ENCODE results near the gene SSR1.

Gene SSR1

DNA sequence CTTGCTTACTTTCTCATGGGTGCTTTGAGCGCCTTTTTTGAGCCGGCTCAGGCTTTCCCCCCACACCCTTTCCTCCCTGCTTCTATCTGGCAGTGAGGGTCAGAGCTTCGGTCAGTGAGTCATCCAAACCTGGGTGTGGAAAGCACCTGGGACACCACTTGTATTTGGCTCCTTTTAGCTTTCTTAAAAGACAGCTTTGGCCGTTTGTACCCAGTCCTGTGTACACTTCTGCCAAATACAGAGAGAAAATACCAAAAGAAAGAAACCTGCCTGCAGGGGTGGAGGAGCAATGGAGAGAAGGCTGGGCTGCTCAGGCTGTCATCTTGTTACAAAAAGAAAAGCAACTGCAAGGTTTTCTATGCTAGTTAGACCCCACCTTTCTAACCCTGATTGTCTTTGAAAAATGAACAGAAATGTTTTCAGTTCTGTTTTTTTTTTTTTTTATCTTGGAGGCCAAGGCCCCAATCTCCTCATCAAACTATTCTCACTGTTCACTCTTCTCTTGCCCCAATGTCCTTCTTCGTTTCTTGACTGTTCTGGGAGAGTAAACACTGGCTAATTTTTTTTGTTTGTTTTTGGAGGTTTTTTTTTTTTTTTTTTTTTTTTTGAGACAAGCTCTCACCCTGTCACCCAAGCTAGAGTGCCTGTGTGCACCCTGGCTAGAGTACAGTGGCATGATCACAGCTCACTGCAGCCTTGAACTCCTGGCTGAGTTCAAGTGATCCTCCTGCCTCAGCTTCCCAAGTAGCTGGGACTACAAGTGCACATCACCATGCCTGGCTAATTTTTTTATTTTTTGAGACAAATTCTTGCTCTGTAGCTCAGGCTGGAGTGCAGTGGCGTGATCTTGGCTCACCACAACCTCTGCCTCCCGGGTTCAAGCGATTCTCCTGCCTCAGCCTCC lies 76.4 kb downstream of the SSR1 start:
- no peak for DNase-seq

DNA sequence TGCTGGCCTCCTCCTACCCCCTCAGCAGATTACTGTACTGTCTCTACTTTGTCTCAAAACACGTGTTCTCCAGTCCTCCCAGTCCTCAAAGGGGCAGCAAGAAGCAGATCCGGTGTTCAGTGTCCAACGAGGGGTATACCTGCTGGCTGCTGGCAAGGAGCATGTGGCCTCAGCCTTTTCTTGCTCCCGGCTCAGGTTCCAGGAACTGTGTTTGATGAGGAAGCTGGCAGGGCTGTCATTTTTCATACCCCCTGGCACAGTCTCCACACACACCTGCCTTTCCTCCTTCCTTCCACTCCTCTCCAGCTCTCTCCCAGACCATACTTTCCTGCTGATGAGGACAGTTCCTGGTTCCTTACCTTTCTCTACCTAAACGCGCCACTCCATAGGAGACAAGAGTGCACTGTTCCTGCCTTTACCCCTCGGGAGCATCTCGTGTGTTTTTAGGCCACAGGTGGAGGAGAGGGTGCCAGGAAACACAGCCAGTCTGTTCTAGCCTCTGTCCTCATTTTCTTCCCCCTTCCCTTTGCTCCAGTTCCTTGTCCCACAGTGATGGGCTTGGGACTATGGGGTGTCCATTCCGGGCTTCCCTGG lies 77.2 kb downstream of the SSR1 start:
- DNase-seq = no peak

DNA sequence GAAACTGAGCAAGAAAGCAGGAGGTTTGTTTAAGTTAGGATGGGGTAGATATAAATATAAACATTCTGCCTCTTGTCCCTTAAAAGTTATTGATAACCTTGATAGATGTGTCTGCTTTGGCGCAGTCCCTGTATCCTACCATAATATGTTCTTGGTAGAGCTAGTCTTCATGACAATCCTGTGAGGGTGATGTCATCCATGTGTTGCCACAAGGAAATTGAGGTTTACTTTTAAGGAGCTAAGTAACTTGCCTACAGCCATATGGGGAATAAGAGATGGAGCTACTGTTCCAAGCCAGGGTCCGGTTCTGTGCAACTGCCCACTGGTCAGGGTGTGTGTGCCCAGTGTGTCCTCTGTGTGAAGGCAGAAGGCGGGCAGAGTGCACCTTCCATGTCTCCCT lies 78.5 kb downstream of the SSR1 start:
- DNase-seq = no peak

DNA sequence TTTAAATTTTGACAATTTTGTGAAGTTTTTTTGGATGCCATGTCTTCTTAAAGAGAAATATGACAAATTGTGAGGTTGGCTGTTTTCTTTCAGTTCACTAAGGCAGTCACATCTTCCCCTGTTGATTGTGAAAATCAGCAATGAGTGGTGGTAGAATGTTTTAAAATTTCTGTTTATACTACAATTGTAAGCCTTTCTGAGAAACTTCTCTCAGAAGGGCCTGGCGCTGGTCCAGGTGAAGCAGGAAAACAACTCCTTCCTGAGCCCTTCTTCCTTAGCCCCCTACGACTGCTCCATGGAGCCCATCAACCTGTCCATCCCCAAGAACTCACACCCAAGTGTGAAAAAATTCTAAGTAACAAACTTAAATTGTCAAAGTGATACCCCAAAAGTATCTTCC lies 80.6 kb downstream of the SSR1 start:
- no peak for DNase-seq

DNA sequence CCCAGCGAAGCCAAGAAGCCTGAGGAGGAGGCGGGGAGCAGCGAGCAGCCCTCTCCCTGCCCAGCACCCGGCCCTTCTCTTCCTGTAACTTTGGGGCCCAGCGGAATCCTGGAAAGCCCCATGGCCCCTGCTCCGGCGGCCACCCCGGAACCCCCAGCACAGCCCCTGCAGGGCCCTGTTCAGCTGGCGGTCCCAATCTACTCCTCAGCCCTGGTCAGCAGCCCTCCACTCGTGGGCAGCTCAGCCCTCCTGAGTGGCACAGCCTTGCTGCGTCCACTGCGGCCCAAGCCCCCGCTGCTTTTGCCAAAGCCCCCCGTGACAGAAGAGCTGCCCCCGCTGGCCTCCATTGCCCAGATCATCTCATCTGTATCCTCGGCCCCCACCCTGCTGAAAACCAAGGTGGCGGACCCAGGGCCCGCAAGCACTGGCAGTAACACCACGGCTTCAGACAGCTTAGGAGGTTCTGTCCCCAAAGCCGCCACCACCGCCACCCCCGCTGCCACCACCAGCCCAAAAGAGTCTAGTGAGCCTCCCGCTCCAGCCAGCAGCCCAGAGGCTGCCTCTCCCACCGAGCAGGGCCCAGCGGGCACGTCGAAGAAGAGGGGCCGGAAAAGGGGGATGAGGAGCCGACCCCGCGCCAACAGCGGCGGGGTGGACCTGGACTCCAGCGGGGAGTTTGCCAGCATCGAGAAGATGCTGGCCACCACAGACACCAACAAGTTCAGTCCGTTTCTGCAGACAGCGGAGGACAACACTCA lies 81.9 kb downstream of the SSR1 start:
- no peak for DNase-seq

DNA sequence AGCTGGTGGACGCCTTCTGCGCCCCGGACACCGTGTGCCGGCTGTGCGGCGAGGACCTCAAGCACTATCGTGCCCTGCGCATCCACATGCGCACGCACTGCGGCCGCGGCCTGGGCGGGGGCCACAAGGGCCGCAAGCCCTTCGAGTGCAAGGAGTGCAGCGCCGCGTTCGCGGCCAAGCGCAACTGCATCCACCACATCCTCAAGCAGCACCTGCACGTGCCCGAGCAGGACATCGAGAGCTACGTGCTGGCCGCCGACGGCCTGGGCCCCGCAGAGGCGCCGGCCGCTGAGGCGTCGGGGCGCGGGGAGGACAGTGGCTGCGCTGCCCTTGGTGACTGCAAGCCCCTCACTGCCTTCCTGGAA lies 82.7 kb downstream of the SSR1 start:
- no peak for DNase-seq

DNA sequence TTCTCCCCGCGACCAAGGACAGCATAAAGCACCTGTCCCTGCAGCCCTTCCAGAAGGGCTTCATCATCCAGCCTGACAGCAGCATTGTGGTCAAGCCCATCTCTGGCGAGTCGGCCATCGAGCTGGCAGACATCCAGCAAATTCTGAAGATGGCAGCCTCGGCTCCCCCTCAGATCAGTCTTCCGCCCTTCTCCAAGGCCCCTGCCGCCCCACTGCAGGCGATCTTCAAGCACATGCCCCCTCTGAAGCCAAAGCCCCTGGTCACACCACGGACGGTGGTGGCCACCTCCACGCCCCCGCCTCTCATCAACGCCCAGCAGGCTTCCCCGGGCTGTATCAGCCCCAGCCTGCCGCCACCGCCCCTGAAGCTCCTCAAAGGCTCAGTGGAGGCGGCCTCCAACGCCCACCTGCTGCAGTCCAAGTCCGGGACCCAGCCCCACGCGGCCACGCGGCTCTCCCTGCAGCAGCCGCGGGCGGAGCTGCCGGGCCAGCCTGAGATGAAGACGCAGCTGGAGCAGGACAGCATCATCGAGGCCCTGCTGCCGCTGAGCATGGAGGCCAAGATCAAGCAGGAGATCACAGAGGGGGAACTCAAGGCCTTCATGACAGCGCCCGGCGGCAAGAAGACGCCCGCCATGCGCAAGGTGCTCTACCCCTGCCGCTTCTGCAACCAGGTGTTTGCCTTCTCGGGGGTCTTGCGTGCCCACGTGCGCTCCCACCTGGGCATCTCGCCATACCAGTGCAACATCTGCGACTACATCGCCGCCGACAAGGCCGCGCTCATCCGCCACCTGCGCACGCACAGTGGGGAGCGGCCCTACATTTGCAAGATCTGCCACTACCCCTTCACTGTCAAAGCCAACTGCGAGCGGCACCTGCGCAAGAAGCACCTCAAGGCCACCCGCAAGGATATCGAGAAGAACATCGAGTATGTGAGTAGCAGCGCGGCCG lies 83.3 kb downstream of the SSR1 start:
- no peak for DNase-seq

DNA sequence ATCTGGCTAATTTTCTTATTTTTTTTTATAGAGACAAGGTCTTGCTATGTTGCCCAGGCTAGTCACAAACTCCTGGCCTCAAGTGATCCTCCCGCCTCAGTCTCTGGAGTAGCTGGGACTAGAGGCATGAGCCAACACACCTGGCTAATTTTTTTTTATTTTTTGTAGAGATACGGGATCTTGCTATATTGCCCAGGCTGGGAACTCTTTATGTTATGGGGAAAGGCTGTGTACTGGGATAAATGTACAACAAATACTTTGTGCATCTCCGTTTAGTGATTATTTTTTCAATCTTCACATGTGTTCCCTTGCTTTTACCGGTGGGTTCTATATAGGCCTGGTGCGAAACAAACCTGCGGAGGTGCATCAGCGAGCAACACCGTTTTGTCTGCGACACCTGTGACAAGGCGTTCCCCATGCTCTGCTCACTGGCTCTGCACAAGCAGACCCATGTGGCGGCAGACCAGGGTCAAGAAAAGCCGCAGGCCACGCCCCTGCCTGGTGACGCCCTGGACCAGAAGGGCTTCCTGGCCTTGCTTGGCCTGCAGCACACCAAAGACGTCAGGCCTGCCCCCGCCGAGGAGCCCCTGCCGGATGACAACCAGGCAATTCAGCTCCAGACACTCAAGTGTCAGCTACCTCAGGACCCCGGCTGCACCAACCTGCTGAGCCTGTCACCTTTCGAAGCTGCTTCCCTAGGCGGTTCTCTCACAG lies 84.2 kb downstream of the SSR1 start:
- DNase-seq = no peak

DNA sequence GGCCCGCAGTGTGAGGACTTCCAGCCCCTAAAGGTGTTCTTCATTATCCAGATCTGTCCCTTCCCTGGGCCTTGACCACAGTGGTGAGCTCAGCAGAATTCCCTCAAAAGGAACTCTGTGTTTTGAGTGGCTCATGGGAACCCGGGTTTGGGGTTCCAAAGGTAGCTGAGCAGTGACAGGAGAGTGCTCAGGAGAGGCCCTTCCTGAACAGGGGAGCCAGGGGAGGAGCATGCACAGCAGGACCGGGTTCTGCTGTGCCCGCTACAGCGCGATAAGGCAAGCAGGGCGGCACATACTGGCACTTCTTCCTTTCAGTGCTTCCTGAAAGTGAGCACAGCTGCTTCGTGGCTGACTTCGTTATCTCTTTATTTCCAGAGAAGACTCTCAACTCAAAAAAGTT lies 88.3 kb downstream of the SSR1 start:
- DNase-seq = no peak

DNA sequence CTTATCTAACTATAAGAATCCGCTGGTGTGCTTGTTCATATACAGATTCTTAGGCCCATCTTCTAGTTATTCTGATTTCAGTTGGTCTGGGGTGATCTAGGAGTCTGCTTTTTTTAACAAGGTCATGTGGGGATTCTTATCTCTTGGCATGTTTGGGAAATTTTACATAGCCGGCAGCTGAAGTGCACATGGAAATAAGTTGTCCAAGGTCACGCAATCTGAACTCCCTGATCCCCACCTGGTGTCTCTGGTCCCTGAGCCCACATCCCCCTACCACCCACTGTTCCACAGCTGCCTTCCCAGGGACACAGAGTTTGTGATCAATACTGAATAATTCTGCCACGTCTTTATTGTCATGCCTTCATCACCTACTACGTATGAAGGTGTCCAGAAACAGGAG lies 90.8 kb downstream of the SSR1 start:
- DNase-seq = no peak

DNA sequence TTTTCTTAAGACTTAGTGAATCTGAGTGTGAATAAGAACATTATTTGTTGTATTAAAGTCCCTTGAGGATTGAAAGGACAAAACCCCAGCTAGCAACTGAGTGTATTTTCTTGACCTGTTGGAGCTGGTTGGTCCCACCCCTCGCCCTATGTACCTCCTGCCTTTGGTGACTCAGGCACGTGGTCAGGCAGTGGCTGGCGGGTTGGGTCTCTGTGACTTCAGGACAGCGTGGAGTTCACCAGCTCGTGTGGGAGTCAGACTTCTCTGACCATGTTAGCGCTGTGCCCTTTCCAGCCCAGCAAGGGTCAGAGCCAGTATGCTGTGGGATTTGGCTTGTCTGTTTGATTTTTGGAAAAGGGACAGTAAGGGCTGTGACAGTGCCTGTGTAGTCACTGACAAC lies 93.7 kb downstream of the SSR1 start:
- no peak for DNase-seq

DNA sequence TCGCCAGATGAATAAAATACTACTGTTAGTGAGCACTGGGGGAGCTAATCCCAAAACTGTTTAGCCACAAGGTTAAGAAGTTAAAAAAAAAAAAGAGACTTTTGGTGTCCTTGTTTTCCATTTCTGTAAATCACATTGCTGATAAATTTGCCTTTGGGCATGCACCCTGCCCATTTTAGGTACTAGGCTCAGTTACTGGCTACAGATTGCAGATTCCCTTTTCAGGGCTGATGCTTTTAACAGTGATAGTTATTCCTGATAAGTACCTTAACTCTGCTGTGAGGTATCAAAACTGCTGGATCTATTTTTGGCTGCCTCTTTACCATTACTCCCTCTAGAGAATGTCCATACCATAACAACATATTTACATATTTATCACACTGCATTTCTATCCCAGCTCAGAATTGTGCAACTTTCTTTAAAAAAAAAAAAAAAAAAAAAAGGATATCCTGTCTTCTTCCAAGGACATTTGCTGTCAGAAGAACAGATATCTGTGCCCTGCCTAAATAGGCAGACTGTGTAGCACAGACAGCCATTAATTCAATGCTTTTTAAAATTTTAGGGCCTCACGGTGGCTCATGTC lies 94.5 kb downstream of the SSR1 start:
- no peak for DNase-seq
